HG02759 (cell line): ENCODE results near the gene KLK14.

Experiments used
- ATAC-seq: cut with Tn5 transposase; IDR thresholded peaks from one replicate; pipeline ENCODE4 v1.9.1; 2021; ENCODE audit warnings: mild to moderate bottlenecking, moderate library complexity; ENCODE audit not compliant: unreplicated experiment

The KLK14 gene, protein sequence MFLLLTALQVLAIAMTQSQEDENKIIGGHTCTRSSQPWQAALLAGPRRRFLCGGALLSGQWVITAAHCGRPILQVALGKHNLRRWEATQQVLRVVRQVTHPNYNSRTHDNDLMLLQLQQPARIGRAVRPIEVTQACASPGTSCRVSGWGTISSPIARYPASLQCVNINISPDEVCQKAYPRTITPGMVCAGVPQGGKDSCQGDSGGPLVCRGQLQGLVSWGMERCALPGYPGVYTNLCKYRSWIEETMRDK

DNA sequence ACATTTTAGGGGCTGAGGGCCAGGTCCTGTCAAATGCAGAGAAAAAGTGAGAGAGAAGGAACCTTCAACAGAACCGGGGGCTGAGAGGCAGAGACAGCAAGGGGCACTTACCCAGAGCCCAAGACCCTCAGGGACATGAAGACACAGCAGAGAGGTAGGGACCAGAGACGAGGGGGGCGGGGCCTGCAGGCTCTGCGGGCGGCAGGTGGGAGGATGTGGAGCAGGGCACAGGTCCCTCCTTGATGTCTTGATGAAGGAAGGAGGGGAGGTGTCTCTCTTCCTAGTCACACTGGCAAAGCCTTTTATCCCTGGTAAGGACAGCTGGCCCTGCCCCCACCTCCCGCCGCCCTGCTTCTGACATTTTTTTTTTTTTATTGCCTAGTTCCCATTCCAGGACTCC lies at the start of gene KLK14:
KLK14 (minus strand) TSS at position 277 of the 400 bp plus-strand sequence; CDS start at position 4, 273 bp downstream.
- no peak for ATAC-seq

DNA sequence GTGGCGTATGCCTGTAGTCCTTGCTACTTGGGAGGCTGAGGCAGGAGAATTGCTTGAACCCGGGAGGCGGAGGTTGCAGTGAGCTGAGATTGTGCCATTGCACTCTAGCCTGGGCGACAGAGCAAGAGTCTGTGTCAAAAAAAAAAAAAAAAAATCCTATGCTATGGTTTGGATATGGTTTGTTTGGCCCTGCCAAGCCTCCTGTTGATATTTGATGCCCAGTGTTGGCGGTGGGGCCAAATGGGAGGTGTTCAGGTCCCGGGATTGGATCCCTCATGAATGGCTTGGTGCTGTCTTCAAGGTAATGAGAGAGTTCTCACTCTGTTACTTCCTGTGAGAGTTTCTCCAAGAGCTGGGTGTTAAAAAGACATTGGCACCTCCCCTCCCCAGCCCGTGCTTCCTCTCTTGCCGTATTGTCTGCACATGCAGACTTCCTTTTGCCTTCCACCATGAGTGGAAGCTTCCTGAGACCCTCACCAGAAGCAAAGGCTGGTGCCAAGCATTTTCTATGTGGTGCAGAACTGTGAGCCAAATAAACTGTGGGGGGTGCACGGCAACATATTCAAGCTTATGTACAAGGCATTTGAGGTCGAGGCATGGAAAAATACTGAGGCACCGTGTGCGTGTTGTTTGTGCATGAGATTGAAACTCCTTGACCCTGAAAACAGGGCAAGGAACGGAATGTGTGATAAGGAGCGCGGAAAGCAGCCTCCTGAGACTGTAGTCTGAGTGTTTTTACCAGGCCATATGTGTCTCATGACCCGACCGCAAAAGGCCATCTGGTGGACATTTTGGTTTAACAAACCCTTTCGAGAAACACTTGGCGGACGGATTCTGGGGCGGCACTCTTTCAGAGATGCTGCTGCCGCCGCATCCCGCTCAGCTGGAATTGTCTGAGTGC lies 49.3 kb upstream of the KLK14 start:
- no peak for ATAC-seq

- no peak for ATAC-seq
These were observed 47.0 kb upstream of the KLK14 start for GRCh38 chr19:51129716-51130115.

- no peak for ATAC-seq
These were observed 45.5 kb upstream of the KLK14 start for GRCh38 chr19:51128227-51128626.

DNA sequence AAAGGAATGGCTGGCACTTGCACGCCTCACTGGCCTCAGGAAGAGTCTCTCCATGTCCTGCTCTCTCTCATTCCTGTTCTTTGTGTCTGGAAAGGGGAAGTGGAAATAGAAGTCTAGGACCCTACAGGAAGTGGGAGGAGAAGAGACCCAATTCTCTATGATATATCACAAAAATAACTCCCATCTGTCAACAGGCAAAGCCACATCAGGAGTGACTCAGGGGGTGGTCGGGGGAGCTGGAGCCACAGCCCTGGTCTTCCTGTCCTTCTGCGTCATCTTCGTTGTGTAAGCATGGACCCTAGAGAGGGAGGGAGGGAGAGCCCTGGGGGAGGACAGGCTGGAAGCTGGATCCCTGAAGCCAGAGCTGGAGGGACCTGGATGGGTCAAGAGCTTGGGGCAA lies 45.1 kb upstream of the KLK14 start:
- no peak for ATAC-seq

DNA sequence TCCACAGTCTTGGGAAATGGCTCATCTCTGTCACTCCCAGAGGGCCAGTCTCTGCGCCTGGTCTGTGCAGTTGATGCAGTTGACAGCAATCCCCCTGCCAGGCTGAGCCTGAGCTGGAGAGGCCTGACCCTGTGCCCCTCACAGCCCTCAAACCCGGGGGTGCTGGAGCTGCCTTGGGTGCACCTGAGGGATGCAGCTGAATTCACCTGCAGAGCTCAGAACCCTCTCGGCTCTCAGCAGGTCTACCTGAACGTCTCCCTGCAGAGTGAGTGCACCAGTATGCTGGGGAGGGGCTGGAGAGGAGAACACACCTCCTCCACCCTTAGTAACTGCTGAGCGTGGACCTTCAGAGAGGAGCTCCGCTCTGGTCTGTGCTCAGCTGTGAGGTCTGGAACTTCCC lies 44.3 kb upstream of the KLK14 start:
- no peak for ATAC-seq

DNA sequence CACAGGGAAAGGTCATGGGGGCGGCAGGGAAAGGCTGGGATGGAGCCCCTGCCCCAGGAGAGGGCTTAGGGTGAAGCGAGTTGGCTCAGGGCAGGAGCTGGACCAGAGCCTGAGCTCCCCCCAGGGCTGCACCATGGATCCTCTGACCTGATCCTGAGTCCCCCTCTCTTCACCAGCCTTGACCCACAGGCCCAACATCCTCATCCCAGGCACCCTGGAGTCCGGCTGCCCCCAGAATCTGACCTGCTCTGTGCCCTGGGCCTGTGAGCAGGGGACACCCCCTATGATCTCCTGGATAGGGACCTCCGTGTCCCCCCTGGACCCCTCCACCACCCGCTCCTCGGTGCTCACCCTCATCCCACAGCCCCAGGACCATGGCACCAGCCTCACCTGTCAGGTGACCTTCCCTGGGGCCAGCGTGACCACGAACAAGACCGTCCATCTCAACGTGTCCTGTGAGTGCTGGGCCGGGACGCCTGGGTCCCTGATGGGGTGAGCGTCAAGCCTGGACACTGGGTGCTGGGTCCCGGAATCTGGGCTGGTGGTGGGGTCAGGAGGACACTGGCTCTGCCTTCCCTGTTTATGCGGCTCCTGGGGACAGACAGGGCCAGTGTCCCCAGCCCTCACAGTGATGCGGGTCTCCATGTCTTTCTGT lies 42.9 kb upstream of the KLK14 start:
- no peak for ATAC-seq

DNA sequence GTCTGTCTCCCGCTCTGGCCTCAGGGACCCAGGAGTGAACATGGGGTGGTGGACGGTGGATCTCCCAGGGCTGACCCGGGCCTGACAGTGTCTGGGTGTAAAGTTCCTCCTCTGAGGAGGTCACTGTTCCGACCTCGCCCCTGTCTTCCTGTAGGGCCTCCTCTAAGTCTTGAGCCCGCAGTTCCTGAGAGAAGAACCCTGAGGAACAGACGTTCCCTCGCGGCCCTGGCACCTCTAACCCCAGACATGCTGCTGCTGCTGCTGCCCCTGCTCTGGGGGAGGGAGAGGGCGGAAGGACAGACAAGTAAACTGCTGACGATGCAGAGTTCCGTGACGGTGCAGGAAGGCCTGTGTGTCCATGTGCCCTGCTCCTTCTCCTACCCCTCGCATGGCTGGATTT lies 42.0 kb upstream of the KLK14 start, which contains the start of gene SIGLEC9:
SIGLEC9 (plus strand) TSS at position 178 of the 400 bp plus-strand sequence; CDS start at position 247, 69 bp downstream.
- ATAC-seq = no peak

DNA sequence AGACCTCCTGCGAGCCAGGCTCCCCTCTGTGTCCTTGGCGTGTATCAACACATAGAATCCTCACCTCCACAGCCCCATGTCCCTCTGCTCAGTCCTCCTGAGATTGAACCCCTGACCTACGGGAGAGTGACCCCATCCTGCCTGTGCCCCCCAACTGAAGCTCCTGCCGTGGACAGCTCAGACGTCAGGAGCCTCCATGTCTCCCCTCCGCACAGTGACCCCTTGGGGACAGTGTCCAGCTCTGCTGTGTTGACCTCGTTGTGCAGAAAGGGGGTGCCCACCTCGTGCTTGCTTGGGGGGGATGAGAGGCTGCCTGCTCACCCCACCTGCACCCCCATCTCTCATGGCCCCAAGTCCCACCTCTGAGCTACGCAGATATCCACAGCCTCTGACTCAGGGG lies 41.5 kb upstream of the KLK14 start:
- no peak for ATAC-seq

GRCh38 chr19:51123802-51124201 lies 41.1 kb upstream of the KLK14 start:
- ATAC-seq = no peak

DNA sequence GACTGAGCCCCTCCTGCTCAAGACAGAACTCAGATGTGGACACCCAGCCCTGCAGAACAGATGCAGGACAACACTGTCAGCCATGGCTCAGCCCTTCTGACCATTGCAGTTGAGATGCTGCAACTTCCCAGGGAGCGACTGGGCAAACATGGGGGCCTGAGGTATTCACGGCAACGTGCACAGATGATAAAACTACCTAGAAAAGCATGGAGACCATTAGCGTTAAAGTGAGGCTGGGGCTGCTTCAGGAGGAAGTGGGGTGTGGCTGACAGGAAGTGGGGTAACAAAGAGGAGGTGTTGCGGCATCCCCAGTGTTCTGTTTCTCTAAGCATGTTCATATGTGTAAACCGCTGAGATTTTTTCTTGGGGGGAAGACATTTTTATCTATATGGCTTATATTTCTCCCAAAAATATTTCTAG lies 40.7 kb upstream of the KLK14 start:
- ATAC-seq = no peak

- no peak for ATAC-seq
These were observed 39.7 kb upstream of the KLK14 start for GRCh38 chr19:51122112-51122981.

- no peak for ATAC-seq
These were observed 38.6 kb upstream of the KLK14 start for GRCh38 chr19:51121257-51121656.

DNA sequence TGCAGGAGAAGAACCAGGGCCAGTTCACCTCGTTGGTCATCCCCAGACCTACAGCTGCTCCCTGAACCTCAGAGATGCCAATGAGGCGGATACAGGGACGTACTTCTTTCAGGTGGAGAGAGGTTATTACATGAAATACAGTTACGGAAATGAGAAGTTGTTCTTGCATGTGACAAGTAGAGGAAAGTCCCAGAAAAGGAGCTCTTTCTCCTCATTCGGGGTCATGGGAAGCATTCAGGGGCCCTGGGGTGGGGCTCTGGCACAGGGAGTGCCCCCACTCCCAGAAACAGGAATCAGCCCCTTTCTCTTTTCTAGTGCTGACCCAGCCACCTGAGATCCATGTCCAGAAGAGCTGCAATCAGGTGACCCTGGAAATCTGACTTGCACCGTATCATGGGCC lies 37.5 kb upstream of the KLK14 start:
- no peak for ATAC-seq

- ATAC-seq = no peak
These were observed 36.9 kb upstream of the KLK14 start for GRCh38 chr19:51119611-51120010.

- no peak for ATAC-seq
These were observed 36.4 kb upstream of the KLK14 start for GRCh38 chr19:51119101-51119500.

- no peak for ATAC-seq
These were observed 34.1 kb upstream of the KLK14 start for GRCh38 chr19:51116736-51117286.

DNA sequence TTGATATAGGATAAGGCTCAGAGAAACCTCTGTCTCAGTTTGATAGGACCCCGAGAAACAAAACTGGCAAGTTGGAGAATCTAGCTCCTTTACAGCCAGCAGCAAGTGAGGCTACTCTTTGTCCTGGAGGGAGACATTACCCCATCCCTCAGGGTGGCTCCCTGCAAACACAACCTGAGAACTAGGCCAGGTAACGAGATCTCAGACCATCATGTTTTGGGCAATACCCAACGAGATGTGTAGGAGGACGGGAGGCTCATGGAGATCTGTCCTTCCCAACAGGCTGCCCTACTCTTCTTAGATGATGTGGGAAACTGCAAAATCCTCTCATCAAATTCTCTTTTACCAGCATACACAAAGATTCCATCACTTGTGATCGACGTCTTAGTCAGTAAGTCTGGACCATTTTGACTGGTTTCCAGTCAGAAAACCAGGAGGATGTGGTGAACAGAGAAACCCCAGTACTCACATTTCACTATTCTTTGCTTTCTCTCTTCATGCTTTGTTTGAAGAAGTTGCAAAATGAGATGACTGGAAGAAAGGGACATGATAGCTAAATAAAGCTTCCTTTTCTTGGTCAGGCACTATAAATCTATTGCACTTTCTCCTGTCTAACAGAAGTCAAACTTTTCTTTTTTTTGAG lies 31.5 kb upstream of the KLK14 start:
- no peak for ATAC-seq

DNA sequence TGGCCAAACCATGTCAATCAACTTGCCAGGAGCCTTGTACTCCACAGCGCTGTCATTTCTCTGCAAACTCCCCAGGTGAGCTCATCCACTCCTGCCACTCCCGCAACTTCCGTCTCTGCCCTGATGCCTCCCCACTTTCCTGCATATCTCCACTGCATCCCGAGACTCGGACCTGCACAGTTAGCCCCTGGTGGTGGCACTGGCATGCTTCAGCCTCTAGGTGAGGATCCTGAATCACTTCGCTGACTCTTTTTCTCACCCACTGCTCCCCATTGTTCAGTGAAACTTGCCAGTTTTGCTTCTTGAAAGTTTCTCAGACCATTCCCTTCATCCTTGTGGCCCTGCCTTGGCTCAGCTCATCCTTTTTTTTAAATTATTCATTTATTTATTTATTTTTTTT lies 28.9 kb upstream of the KLK14 start:
- no peak for ATAC-seq

DNA sequence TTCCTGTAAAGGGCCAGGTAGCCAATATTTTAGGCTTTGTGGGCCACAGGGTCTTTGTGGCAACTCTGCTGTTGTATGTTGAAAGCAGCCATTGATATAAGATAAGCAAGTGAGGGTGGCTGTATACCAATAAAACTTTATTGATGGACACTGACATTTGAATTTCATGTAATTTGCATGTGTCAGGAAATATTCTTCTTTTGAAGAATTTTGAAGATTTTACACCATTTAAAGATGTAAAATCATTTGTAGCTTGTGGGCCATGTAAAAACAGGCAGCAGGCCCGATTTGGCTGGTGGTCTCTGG lies 27.9 kb upstream of the KLK14 start:
- no peak for ATAC-seq
